Testis (tissue), 3 donors: ENCODE data around the gene DNAJC12. TPM values are rescaled to one million over a fixed set of nuclear protein-coding genes. Genes with fewer than 3 reads are reported as not detected.

Experiments used
- DNase-seq: peaks from one replicate; pipeline ENCODE4 v3.0.0-alpha.2; 2019
- H3K27ac ChIP-seq, 2 donors: fragments of 200-600 bp; sonication (generic); one replicate each; pipeline ENCODE4 v1.5.1; 2019
- H3K27me3 ChIP-seq: fragments of 200-600 bp; sonication (generic); one replicate; pipeline ENCODE4 v1.5.1; 2019
- H3K36me3 ChIP-seq: fragments of 200-600 bp; sonication (generic); one replicate; pipeline ENCODE4 v1.5.1; 2017; ENCODE audit warnings: low read depth; ENCODE audit errors: missing control alignments
- H3K4me1 ChIP-seq: fragments of 200-600 bp; sonication (generic); one replicate; pipeline ENCODE4 v1.5.1; 2019
- H3K4me3 ChIP-seq, 2 donors: fragments of 200-600 bp; sonication (generic); one replicate each; pipeline ENCODE4 v1.5.1; 2017 to 2019
- H3K9me3 ChIP-seq: fragments of 200-600 bp; sonication (generic); one replicate; pipeline ENCODE4 v1.5.1; 2017
- POLR2A ChIP-seq: fragments of 450-650 bp; IDR thresholded peaks from one replicate; pipeline ENCODE4 v1.6.1; 2017; ENCODE audit warnings: antibody characterized with exemption, mild to moderate bottlenecking, moderate library complexity
- whole genome bisulfite sequencing, 2 donors: methylation state at CpG; one replicate each; pipeline ENCODE4 v1.1.5; 2018; 5-methylcytosine and 5-hydroxymethylcytosine counted together
- intact Hi-C: fragments of 100-400 bp; cut with DNase I; formaldehyde crosslinking; loops from one replicate; pipeline ENCODE4 v1.15.1; 2023; ENCODE audit warnings: low total_unique reads
- polyA plus RNA-seq: library from polyadenylated mRNA; stranded (reverse); fragments of 350-450 nt; fragmentation: Illumina TruSeq; extraction: RNeasy Lipid Tissue Mini Kit (QIAGEN cat#74804); gene quantifications from one replicate; pipeline ENCODE4 v1.2.3, GENCODE V29; 2014; ENCODE audit warnings: low read depth, low replicate concordance; ENCODE audit not compliant: insufficient read depth
- total RNA-seq, 2 donors: library from RNA; depleted of rRNA; stranded (reverse); fragments of >200 nt; gene quantifications; one replicate each; pipeline ENCODE4 v1.2.3, GENCODE V29; 2016
- TF ChIP-seq, protein P1 (sequence below), 3 experiments: fragments of 450-650 bp in 2 of 3; fragments of 200-600 bp in 1 of 3; sonication (generic) in 1 of 3; IDR thresholded peaks; one replicate each; pipeline ENCODE4 v1.5.1; 2016 to 2019; ENCODE audit warnings: antibody characterized with exemption in 3 of 3, mild to moderate bottlenecking in 2 of 3, moderate library complexity in 1 of 3

Gene DNAJC12
- total and polyA plus RNA-seq, 3 donors from 2014 or later, result 16.0 to 23.3 (median 22.5) TPM

DNA sequence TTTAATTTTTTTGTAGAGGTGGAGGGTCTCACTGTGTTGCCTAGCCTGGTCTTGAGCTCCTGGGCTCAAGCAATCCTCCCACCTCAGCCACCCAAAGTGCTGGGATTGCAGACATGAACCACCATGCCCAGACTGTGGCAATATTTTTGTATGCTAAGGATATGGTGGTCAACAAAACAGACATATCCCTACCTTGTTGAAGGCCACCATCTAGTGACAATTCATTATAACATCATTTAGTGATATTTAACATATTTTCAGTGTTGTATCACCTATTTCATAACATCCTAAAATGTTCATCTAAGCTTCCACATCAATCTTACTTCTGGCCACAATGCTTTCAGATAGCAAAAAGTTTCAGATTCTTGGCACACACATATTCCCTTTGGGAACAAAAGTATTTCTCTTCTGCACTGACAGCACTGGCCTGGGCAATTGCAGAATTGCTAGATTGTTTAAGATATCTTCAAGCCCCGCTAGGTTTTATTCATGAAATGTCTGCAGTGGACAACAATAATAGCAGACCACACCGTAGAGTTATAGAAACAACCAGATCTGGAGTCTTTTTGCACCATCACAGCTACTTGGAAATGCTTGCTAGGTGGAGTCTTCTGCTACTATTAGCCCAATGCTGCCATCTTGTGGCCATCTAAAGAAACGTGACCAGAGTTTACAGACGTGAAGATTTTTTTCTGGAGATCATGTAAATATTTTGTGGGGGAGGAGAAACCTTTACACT is 58.4 kb downstream of the DNAJC12 start:
- Histone ChIP-seq H3K27ac (no peak overlapping the region), H3K36me3 (no peaks in the 10 kb centered on the region), H3K27me3 (no peaks in the 10 kb centered on the region), H3K4me1 (peaks cover 4% of the 10 kb centered on the region), H3K9me3 (no peaks in the 10 kb centered on the region), H3K4me3 (no peak overlapping the region)
- 14 to 20% methylated on average over 4 of the region's 4 CpGs for WGBS, 2 donors
- peak; percentile 87 for DNase-seq
- intact Hi-C loops, result no loop called here
- TF ChIP-seq, protein P1, sequence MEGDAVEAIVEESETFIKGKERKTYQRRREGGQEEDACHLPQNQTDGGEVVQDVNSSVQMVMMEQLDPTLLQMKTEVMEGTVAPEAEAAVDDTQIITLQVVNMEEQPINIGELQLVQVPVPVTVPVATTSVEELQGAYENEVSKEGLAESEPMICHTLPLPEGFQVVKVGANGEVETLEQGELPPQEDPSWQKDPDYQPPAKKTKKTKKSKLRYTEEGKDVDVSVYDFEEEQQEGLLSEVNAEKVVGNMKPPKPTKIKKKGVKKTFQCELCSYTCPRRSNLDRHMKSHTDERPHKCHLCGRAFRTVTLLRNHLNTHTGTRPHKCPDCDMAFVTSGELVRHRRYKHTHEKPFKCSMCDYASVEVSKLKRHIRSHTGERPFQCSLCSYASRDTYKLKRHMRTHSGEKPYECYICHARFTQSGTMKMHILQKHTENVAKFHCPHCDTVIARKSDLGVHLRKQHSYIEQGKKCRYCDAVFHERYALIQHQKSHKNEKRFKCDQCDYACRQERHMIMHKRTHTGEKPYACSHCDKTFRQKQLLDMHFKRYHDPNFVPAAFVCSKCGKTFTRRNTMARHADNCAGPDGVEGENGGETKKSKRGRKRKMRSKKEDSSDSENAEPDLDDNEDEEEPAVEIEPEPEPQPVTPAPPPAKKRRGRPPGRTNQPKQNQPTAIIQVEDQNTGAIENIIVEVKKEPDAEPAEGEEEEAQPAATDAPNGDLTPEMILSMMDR (IDR thresholded peaks at IDR 0.05), result peak; percentile 63 to 83 (median 81)
- no peak for TF ChIP-seq POLR2A

DNA sequence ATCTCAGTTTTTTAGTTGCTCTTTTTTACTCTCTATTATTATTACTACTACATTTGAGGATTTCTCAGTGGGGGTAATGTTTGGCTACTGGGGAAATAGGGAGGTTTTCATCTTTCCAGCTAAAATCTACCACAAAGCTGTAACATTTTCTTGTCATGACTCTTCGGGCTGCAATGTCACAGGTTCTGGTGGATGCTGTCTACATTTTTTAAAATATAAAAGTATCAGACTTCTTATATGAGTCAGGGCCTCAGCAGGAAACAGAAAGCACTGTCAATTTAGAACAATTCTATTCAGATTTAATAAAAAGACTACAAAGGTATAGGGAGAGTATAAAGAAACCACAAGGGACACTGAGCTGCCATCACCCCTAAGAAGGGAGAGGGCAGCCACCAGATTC is 61.6 kb downstream of the DNAJC12 start:
- H3K9me3 ChIP-seq, result no peaks in the 10 kb centered on the region
- H3K36me3 ChIP-seq, result no peaks in the 10 kb centered on the region
- TF ChIP-seq, protein P1 (IDR thresholded peaks at IDR 0.05), result no peak
- no peak for TF ChIP-seq POLR2A
- no peaks in the 10 kb centered on the region for H3K27me3 ChIP-seq
- WGBS, 2 donors, result 81% methylated on average over 1 of the region's 1 CpG
- DNase-seq, result no peak
- no peak overlapping the region for H3K27ac ChIP-seq
- peaks cover 4% of the 10 kb centered on the region for H3K4me1 ChIP-seq
- no peak overlapping the region for H3K4me3 ChIP-seq
- intact Hi-C loops, result no loop called here

DNA sequence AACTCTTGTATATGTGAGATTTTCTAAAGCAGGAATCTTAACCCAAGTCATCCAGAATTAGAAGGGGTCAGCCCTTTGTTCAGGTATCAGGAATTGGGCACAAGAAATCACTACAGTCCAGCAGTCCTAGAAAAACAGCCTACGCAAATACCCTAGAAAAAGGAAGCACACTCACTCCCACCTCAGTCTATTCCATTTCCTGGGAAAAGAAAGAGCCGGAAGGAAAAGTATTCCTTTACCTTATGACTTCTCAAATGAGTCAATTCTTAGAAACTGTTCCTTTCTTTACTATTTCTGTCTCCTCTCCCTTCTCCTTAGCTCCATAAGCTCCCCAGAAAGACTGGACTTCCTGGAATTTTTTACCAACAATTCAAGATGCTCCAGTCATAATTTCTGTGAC is 62.7 kb downstream of the DNAJC12 start:
- 76 to 91% methylated on average over 2 of the region's 2 CpGs for WGBS, 2 donors

GRCh38 chr10:67772894-67773511 is 65.0 kb downstream of the DNAJC12 start:
- TF ChIP-seq, protein P1 (IDR thresholded peaks at IDR 0.05), result no peak
- TF ChIP-seq POLR2A, result no peak
- H3K4me3 ChIP-seq, result no peak overlapping the region
- H3K9me3 ChIP-seq, result no peaks in the 10 kb centered on the region
- no peak overlapping the region for H3K27ac ChIP-seq
- no peaks in the 10 kb centered on the region for H3K36me3 ChIP-seq
- intact Hi-C loops, result no loop called here
- DNase-seq, result no peak
- no peaks in the 10 kb centered on the region for H3K27me3 ChIP-seq
- no peaks in the 10 kb centered on the region for H3K4me1 ChIP-seq

More for the DNA sequence above, 62.7 kb downstream of the DNAJC12 start:
- Histone ChIP-seq H3K27ac (no peak overlapping the region), H3K4me1 (peaks cover 4% of the 10 kb centered on the region), H3K27me3 (no peaks in the 10 kb centered on the region), H3K9me3 (no peaks in the 10 kb centered on the region), H3K4me3 (no peak overlapping the region), H3K36me3 (no peaks in the 10 kb centered on the region)
- intact Hi-C loops, result no loop called here
- TF ChIP-seq, protein P1 (IDR thresholded peaks at IDR 0.05), result no peak
- TF ChIP-seq POLR2A, result no peak
- no peak for DNase-seq

DNA sequence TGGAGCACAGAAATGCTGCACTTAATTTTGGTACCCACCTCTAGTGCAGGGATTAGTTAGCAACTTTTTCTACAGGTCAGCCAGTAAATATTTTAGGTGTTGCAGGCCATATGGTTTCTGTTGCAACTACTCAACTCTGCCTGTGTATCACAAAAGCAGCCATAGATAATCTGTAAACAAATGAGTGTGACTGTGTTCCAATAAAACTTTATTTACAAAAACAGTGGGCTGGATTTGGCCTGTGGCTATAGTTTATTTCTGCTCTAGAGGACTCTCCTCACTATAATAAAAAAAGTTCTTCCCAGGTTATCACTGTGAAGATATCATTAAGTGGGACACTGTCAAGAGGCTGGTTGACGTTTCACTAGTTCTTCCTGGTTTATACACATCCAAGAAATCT is 65.8 kb downstream of the DNAJC12 start:
- Histone ChIP-seq H3K36me3 (no peaks in the 10 kb centered on the region), H3K9me3 (no peaks in the 10 kb centered on the region), H3K4me1 (no peaks in the 10 kb centered on the region), H3K27me3 (no peaks in the 10 kb centered on the region), H3K4me3 (no peak overlapping the region), H3K27ac (no peak overlapping the region)
- 86 to 87% methylated on average over 1 of the region's 1 CpG for WGBS, 2 donors
- TF ChIP-seq, protein P1 (IDR thresholded peaks at IDR 0.05), result no peak
- no peak for TF ChIP-seq POLR2A
- intact Hi-C loops, result no loop called here
- no peak for DNase-seq
